GM19395 (cell line): ENCODE measurements around the gene WDR44.
"Not testable (repeated sequence)": the region's sequence is repeated elsewhere in the genome, so short reads cannot be mapped to it uniquely, and the experiment has no call there.

Experiments
- ATAC-seq: cut with Tn5 transposase; IDR thresholded peaks from one replicate; pipeline ENCODE4 v1.9.1; 2021; ENCODE audit warnings: mild to moderate bottlenecking, moderate library complexity; ENCODE audit not compliant: unreplicated experiment

WDR44 gene

GRCh38 chrX:118345464-118346257 lies at the start of gene WDR44:
TSS of gene WDR44 (plus strand) at chrX:118346106. CDS start at chrX:118346504, 398 bp downstream.
- ATAC-seq, result peak; percentile 78

GRCh38 chrX:118305827-118306226 lies 40.1 kb upstream of the WDR44 start:
- ATAC-seq, result not testable (repeated sequence)

GRCh38 chrX:118315529-118315928 lies 30.4 kb upstream of the WDR44 start:
- no peak for ATAC-seq

GRCh38 chrX:118324588-118324987 lies 21.3 kb upstream of the WDR44 start:
- no peak for ATAC-seq

GRCh38 chrX:118325453-118325852 lies 20.5 kb upstream of the WDR44 start:
- no peak for ATAC-seq

GRCh38 chrX:118329175-118329574 lies 16.7 kb upstream of the WDR44 start:
- no peak for ATAC-seq

GRCh38 chrX:118337687-118338086 lies 8.2 kb upstream of the WDR44 start:
- no peak for ATAC-seq

GRCh38 chrX:118338930-118339329 lies 7.0 kb upstream of the WDR44 start:
- no peak for ATAC-seq

GRCh38 chrX:118345045-118345463 lies 852 bp upstream of the WDR44 start:
- ATAC-seq, result peak; percentile 8

GRCh38 chrX:118346258-118347094 lies 570 bp downstream of the WDR44 start:
- peak; percentile 27 for ATAC-seq

- ATAC-seq, result no peak
Observed at GRCh38 chrX:118347131-118347530, 1.2 kb downstream of the WDR44 start.

- no peak for ATAC-seq
Observed at GRCh38 chrX:118347736-118348135, 1.8 kb downstream of the WDR44 start.

- no peak for ATAC-seq
Observed at GRCh38 chrX:118348186-118348810, 2.4 kb downstream of the WDR44 start.

- ATAC-seq, result no peak
Observed at GRCh38 chrX:118349188-118349587, 3.3 kb downstream of the WDR44 start.

- ATAC-seq, result no peak
Observed at GRCh38 chrX:118350221-118350620, 4.3 kb downstream of the WDR44 start.

GRCh38 chrX:118350706-118351105 lies 4.8 kb downstream of the WDR44 start:
- peak; percentile 17 for ATAC-seq

GRCh38 chrX:118352566-118352965 lies 6.7 kb downstream of the WDR44 start:
- no peak for ATAC-seq

- peak; percentile 43 for ATAC-seq
Observed at GRCh38 chrX:118353081-118353850, 7.4 kb downstream of the WDR44 start.

- ATAC-seq, result no peak
Observed at GRCh38 chrX:118355225-118355920, 9.5 kb downstream of the WDR44 start.

- ATAC-seq, result no peak
Observed at GRCh38 chrX:118356154-118356701, 10.3 kb downstream of the WDR44 start.
